Right atrium auricular region (tissue), 2 donors: ENCODE results near the gene ANKRD11. TPM values are rescaled to one million over a fixed set of nuclear protein-coding genes. Genes with fewer than 3 reads are reported as not detected.
"Not testable (repeated sequence)": the region's sequence is repeated elsewhere in the genome, so short reads cannot be mapped to it uniquely, and the experiment has no call there.

ENCODE experiments used
- DNase-seq: peaks from one replicate; pipeline ENCODE4 v3.0.0-alpha.2; 2019; ENCODE audit warnings: low spot score
- H3K27ac ChIP-seq, 2 donors: fragments of 200-600 bp; sonication (generic); 1 replicate in 1 of 2; 2 replicates in 1 of 2; pipeline ENCODE4 v1.5.1; 2016 to 2019
- H3K27me3 ChIP-seq, 2 donors: fragments of 200-600 bp; sonication (generic); one replicate each; pipeline versions ENCODE4 v1.5.1 to v1.6.0; 2017 to 2019
- H3K36me3 ChIP-seq: fragments of 200-600 bp; sonication (generic); one replicate; pipeline ENCODE4 v1.5.1; 2016
- H3K4me1 ChIP-seq, 2 donors: fragments of 200-600 bp; sonication (generic); one replicate each; pipeline versions ENCODE4 v1.5.1 to v1.6.0; 2017 to 2019
- H3K4me3 ChIP-seq, 2 donors: fragments of 200-600 bp; sonication (generic); 1 replicate in 1 of 2; 2 replicates in 1 of 2; pipeline ENCODE4 v1.5.1; 2017 to 2019; ENCODE audit warnings: mild to moderate bottlenecking in 1 of 2, moderate library complexity in 1 of 2
- H3K9me3 ChIP-seq, 2 donors: fragments of 200-600 bp; sonication (generic); one replicate each; pipeline ENCODE4 v1.5.1; 2019
- CTCF ChIP-seq, 2 donors: fragments of 200-600 bp; sonication (generic); IDR thresholded peaks; one replicate each; pipeline ENCODE4 v1.5.1; 2019; ENCODE audit warnings: antibody characterized with exemption in 2 of 2
- total RNA-seq, 2 donors: library from RNA; depleted of rRNA; stranded (reverse); fragments of >200 nt; gene quantifications; one replicate each; pipeline ENCODE4 v1.1.0, GENCODE V29; 2016

ANKRD11 gene
- total RNA-seq, 2 donors from 2014 or later: 55.2 to 68.1 TPM

GRCh38 chr16:89422905-89423630, 67.3 kb downstream of the ANKRD11 start:
- no peak overlapping the region for H3K4me3 ChIP-seq
- H3K27ac ChIP-seq: peak overlapping the region in 1 of 2 donors; percentile 55
- H3K4me1 ChIP-seq: peaks cover 0 to 63% of the 10 kb centered on the region in 2 donors
- no peak for TF ChIP-seq CTCF (IDR thresholded peaks at IDR 0.05)
- H3K36me3 ChIP-seq: no peaks in the 10 kb centered on the region
- no peak for DNase-seq
- no peaks in the 10 kb centered on the region for H3K9me3 ChIP-seq
- H3K27me3 ChIP-seq: no peaks in the 10 kb centered on the region

GRCh38 chr16:89422527-89422904, 67.8 kb downstream of the ANKRD11 start:
- peaks cover 0 to 68% of the 10 kb centered on the region in 2 donors for H3K4me1 ChIP-seq
- DNase-seq: no peak
- H3K27me3 ChIP-seq: no peaks in the 10 kb centered on the region
- H3K9me3 ChIP-seq: no peaks in the 10 kb centered on the region
- no peak overlapping the region for H3K4me3 ChIP-seq
- no peaks in the 10 kb centered on the region for H3K36me3 ChIP-seq
- peak overlapping the region in 1 of 2 donors; percentile 55 for H3K27ac ChIP-seq
- no peak for TF ChIP-seq CTCF (IDR thresholded peaks at IDR 0.05)

GRCh38 chr16:89421300-89421699, 69.1 kb downstream of the ANKRD11 start:
- not testable (repeated sequence) for DNase-seq, H3K4me3 ChIP-seq, H3K27ac ChIP-seq, H3K36me3 ChIP-seq, H3K9me3 ChIP-seq, H3K27me3 ChIP-seq
- peaks cover 0 to 74% of the 10 kb centered on the region in 2 donors for H3K4me1 ChIP-seq

- no peak for DNase-seq
- no peak overlapping the region for H3K4me3 ChIP-seq
- H3K4me1 ChIP-seq: peaks cover 0 to 68% of the 10 kb centered on the region in 2 donors
- H3K27me3 ChIP-seq: no peaks in the 10 kb centered on the region
- no peaks in the 10 kb centered on the region for H3K36me3 ChIP-seq
- TF ChIP-seq CTCF (IDR thresholded peaks at IDR 0.05): no peak
- H3K9me3 ChIP-seq: no peaks in the 10 kb centered on the region
- H3K27ac ChIP-seq: no peak overlapping the region
Measured at GRCh38 chr16:89420204-89420603, 70.2 kb downstream of the ANKRD11 start.

GRCh38 chr16:89418352-89418751, 72.0 kb downstream of the ANKRD11 start:
- Histone ChIP-seq H3K36me3 (no peaks in the 10 kb centered on the region), H3K4me3 (no peak overlapping the region), H3K4me1 (peaks cover 0 to 68% of the 10 kb centered on the region in 2 donors), H3K27me3 (no peaks in the 10 kb centered on the region), H3K9me3 (no peaks in the 10 kb centered on the region), H3K27ac (no peak overlapping the region)
- no peak for DNase-seq
- TF ChIP-seq CTCF (IDR thresholded peaks at IDR 0.05): no peak

- no peak overlapping the region for H3K4me3 ChIP-seq
- no peak for DNase-seq
- no peak for TF ChIP-seq CTCF (IDR thresholded peaks at IDR 0.05)
Measured at GRCh38 chr16:89417352-89417751, 73.0 kb downstream of the ANKRD11 start.

More at GRCh38 chr16:89417352-89417751, 73.0 kb downstream of the ANKRD11 start:
- peaks cover 0 to 68% of the 10 kb centered on the region in 2 donors for H3K4me1 ChIP-seq
- H3K27ac ChIP-seq: no peak overlapping the region
- H3K36me3 ChIP-seq: no peaks in the 10 kb centered on the region
- no peaks in the 10 kb centered on the region for H3K9me3 ChIP-seq
- H3K27me3 ChIP-seq: no peaks in the 10 kb centered on the region
